GM23338 (cell line): Measurements from ENCODE around the gene CDKN2D. TPM values are rescaled to one million over a fixed set of nuclear protein-coding genes. Genes with fewer than 3 reads are reported as not detected.

ENCODE experiments used
- ATAC-seq: fragments of 200-7000 bp; cut with Tn5 transposase; 3 replicates; pipeline ENCODE4 v1.9.1; 2020
- DNase-seq: peaks from one replicate; pipeline ENCODE4 v3.0.0-alpha.2; 2015; ENCODE audit warnings: low spot score
- H2AFZ ChIP-seq: fragments of 200-600 bp; sonication (generic); 2 replicates; pipeline ENCODE4 v1.8.0; 2016; ENCODE audit warnings: antibody characterized with exemption, mild to moderate bottlenecking, moderate library complexity
- H3F3A ChIP-seq: fragments of 200-600 bp; sonication (generic); replicated peaks from 2 replicates; pipeline ENCODE4 v1.8.0; 2017; ENCODE audit warnings: antibody characterized with exemption, mixed run types, low read depth
- H3K27ac ChIP-seq: fragments of 200-600 bp; sonication (generic); 2 replicates; pipeline ENCODE4 v1.6.1; 2016; ENCODE audit warnings: low read depth
- H3K27me3 ChIP-seq: fragments of 200-600 bp; sonication (generic); 2 replicates; pipeline ENCODE4 v1.8.0; 2016; ENCODE audit warnings: mild to moderate bottlenecking, mixed run types, moderate library complexity; ENCODE audit not compliant: insufficient read depth
- H3K36me3 ChIP-seq: fragments of 200-600 bp; sonication (generic); 2 replicates; pipeline ENCODE4 v1.8.0; 2016; ENCODE audit warnings: mild to moderate bottlenecking; ENCODE audit not compliant: insufficient read depth
- H3K4me1 ChIP-seq: fragments of 200-600 bp; sonication (generic); 2 replicates; pipeline ENCODE4 v1.8.0; 2016; ENCODE audit warnings: mild to moderate bottlenecking, moderate library complexity; ENCODE audit not compliant: insufficient read depth
- H3K4me2 ChIP-seq: fragments of 200-600 bp; sonication (generic); 2 replicates; pipeline ENCODE4 v1.7.1; 2017; ENCODE audit warnings: mixed run types
- H3K4me3 ChIP-seq: fragments of 200-600 bp; sonication (generic); 2 replicates; pipeline ENCODE4 v1.6.1; 2016; ENCODE audit warnings: mixed run types
- H3K79me2 ChIP-seq: fragments of 200-600 bp; sonication (generic); replicated peaks from 2 replicates; pipeline ENCODE4 v1.8.0; 2017; ENCODE audit warnings: mild to moderate bottlenecking; ENCODE audit not compliant: insufficient read depth
- H3K9me2 ChIP-seq: fragments of 200-600 bp; sonication (generic); 2 replicates; pipeline ENCODE4 v1.8.0; 2017; ENCODE audit not compliant: insufficient read depth
- H4K20me1 ChIP-seq: fragments of 200-600 bp; sonication (generic); replicated peaks from 2 replicates; pipeline ENCODE4 v1.8.0; 2017; ENCODE audit warnings: mild to moderate bottlenecking; ENCODE audit not compliant: insufficient read depth
- H3K27ac Mint-ChIP-seq: 2 replicates; pipeline ENCODE4 v1.8.0; 2020; ENCODE audit warnings: inconsistent platforms, mild to moderate bottlenecking, moderate library complexity, mixed read lengths
- H3K27me3 Mint-ChIP-seq: 3 replicates; pipeline ENCODE4 v1.8.0; 2022; ENCODE audit warnings: low read depth, mild to moderate bottlenecking, moderate library complexity, mixed read lengths, inconsistent platforms; ENCODE audit not compliant: insufficient read depth, poor library complexity
- H3K36me3 Mint-ChIP-seq: 3 replicates; pipeline ENCODE4 v1.8.0; 2021; ENCODE audit warnings: low read depth, mild to moderate bottlenecking, inconsistent platforms, moderate library complexity, mixed read lengths
- H3K4me1 Mint-ChIP-seq: 3 replicates; pipeline ENCODE4 v1.8.0; 2020; ENCODE audit warnings: mild to moderate bottlenecking, inconsistent platforms, mixed read lengths
- H3K4me3 Mint-ChIP-seq: 3 replicates; pipeline ENCODE4 v1.8.0; 2021; ENCODE audit warnings: moderate library complexity, mild to moderate bottlenecking, inconsistent platforms, mixed read lengths
- H3K9me3 Mint-ChIP-seq: 3 replicates; pipeline ENCODE4 v1.8.0; 2020; ENCODE audit warnings: moderate library complexity, mild to moderate bottlenecking, inconsistent platforms, mixed read lengths
- CREB1 ChIP-seq: fragments of 250-450 bp; sonication (Bioruptor Pico); IDR thresholded peaks from 2 replicates; pipeline ENCODE4 v1.5.0; 2020; ENCODE audit warnings: low read depth, mild to moderate bottlenecking, moderate library complexity
- CTCF ChIP-seq, 2 experiments: fragments of 200-600 bp in 1 of 2; sonication (generic) in 1 of 2; conservative IDR thresholded peaks; 2 replicates each; pipeline versions ENCODE4 v1.5.1 to v1.6.1; 2016 to 2017; ENCODE audit warnings: antibody characterized with exemption in 2 of 2, low read depth in 2 of 2, mild to moderate bottlenecking in 2 of 2, moderate library complexity in 1 of 2
- ETS1 ChIP-seq: IDR thresholded peaks from 2 replicates; pipeline ENCODE4 v1.6.1; 2016; ENCODE audit warnings: antibody characterized with exemption
- EZH2 ChIP-seq: fragments of 200-600 bp; sonication (generic); IDR thresholded peaks from one replicate; pipeline ENCODE4 v1.8.0; 2017; ENCODE audit warnings: antibody characterized with exemption, mild to moderate bottlenecking, low read depth; ENCODE audit not compliant: unreplicated experiment
- EZH2phosphoT487 ChIP-seq: fragments of 200-600 bp; sonication (generic); IDR thresholded peaks from one replicate; pipeline ENCODE4 v1.8.1; 2018; ENCODE audit warnings: antibody characterized with exemption; ENCODE audit not compliant: unreplicated experiment
- JUNB ChIP-seq: IDR thresholded peaks from one replicate; pipeline ENCODE4 v1.6.1; 2016; ENCODE audit warnings: antibody characterized with exemption; ENCODE audit not compliant: unreplicated experiment
- POLR2AphosphoS5 ChIP-seq: IDR thresholded peaks from 2 replicates; pipeline ENCODE4 v1.6.1; 2016; ENCODE audit warnings: antibody characterized with exemption, low read depth
- ZNF114 ChIP-seq: fragments of 250-450 bp; sonication (Bioruptor Pico); IDR thresholded peaks from 2 replicates; pipeline ENCODE4 v1.5.0; 2020; ENCODE audit warnings: mild to moderate bottlenecking, moderate library complexity
- ZNF331 ChIP-seq: fragments of 250-450 bp; sonication (Bioruptor Pico); IDR thresholded peaks from 2 replicates; pipeline ENCODE4 v1.5.0; 2020; ENCODE audit warnings: low read depth, mild to moderate bottlenecking, moderate library complexity
- polyA plus RNA-seq: library from polyadenylated mRNA; unstranded; fragments of >200 nt; fragmentation: Nextera tagmentation; extraction: Ambion mirVana; gene quantifications from 2 replicates; pipeline ENCODE4 v1.2.1, GENCODE V29; 2016
- total RNA-seq: library from RNA; depleted of rRNA; stranded (reverse); fragments of >200 nt; shearing (Covaris generic); gene quantifications from 2 replicates; pipeline ENCODE4 v1.2.3, GENCODE V29; 2014

The CDKN2D gene
- total and polyA plus RNA-seq, 2 experiments from 2014 or later: 1.4 to 4.0 TPM

GRCh38 chr19:10604460-10604980, 35.7 kb upstream of the CDKN2D start (continued):
- TF ChIP-seq CTCF (conservative IDR thresholded peaks at IDR 0.05; ENCODE audit: low read depth in 2 of 2) (no peak), ZNF331 (CRISPR knock-in tag) (no peak), JUNB (no peak), EZH2phosphoT487 (no peak)

- Histone ChIP-seq H3F3A (peaks cover 19% of the 10 kb centered on the region; the same call in 1 of the 2 replicates), H3K4me3 (peak overlapping the region; percentile 93), H3K36me3 (no peaks in the 10 kb centered on the region), H2AFZ (no peak overlapping the region), H4K20me1 (no peaks in the 10 kb centered on the region), H3K4me1 (peaks cover 12% of the 10 kb centered on the region), H3K9me2 (no peaks in the 10 kb centered on the region), H3K27ac (0 out of 2 replicates have a peak overlapping the region, but pooled peaks have one; percentile 59), H3K79me2 (peaks cover 13% of the 10 kb centered on the region), H3K4me2 (peak overlapping the region; percentile 100), H3K27me3 (no peaks in the 10 kb centered on the region)
- no peak for TF ChIP-seq POLR2AphosphoS5
- TF ChIP-seq ZNF114: no peak
- no peak for TF ChIP-seq ZNF331 (CRISPR knock-in tag)
- ATAC-seq (no peak), DNase-seq (no peak)
- Mint-ChIP-seq H3K4me1 (peaks cover 17% of the 10 kb centered on the region), H3K36me3 (no peaks in the 10 kb centered on the region; the same call in 2 of the 3 replicates), H3K27ac (peak overlapping the region; percentile 25; the same call in 1 of the 2 replicates), H3K9me3 (no peaks in the 10 kb centered on the region), H3K27me3 (peaks cover 4% of the 10 kb centered on the region), H3K4me3 (peak overlapping the region; percentile 83)
Measured at GRCh38 chr19:10603873-10604459, 35.2 kb upstream of the CDKN2D start.

- Histone ChIP-seq H3K27ac (peak overlapping the region; percentile 68; the same call in 1 of the 2 replicates), H3K4me3 (peak overlapping the region; percentile 93), H3K27me3 (no peaks in the 10 kb centered on the region), H3F3A (peaks cover 19% of the 10 kb centered on the region; the same call in 1 of the 2 replicates), H3K36me3 (no peaks in the 10 kb centered on the region), H3K4me1 (peaks cover 12% of the 10 kb centered on the region), H2AFZ (peak overlapping the region; percentile 91), H3K9me2 (no peaks in the 10 kb centered on the region), H3K79me2 (peaks cover 13% of the 10 kb centered on the region), H3K4me2 (peak overlapping the region; percentile 100), H4K20me1 (no peaks in the 10 kb centered on the region)
- H3K9me3 Mint-ChIP-seq: no peaks in the 10 kb centered on the region
- peaks cover 4% of the 10 kb centered on the region for H3K27me3 Mint-ChIP-seq
- H3K4me3 Mint-ChIP-seq: peak overlapping the region; percentile 83
- ATAC-seq: peak; percentile 59
- peak overlapping the region; percentile 25; the same call in 1 of the 2 replicates for H3K27ac Mint-ChIP-seq
- H3K36me3 Mint-ChIP-seq: no peaks in the 10 kb centered on the region; the same call in 2 of the 3 replicates
- peaks cover 17% of the 10 kb centered on the region for H3K4me1 Mint-ChIP-seq
- DNase-seq: peak; percentile 56
- TF ChIP-seq ZNF114 (no peak), POLR2AphosphoS5 (no peak), CREB1 (CRISPR knock-in tag) (no peak), ZNF331 (CRISPR knock-in tag) (no peak), CTCF (conservative IDR thresholded peaks at IDR 0.05; ENCODE audit: low read depth in 2 of 2) (no peak), EZH2 (no peak), ETS1 (no peak), JUNB (no peak)
Measured at GRCh38 chr19:10603084-10603872, 34.5 kb upstream of the CDKN2D start.
